Neural progenitor cell (in vitro differentiated cells): Measurements from ENCODE around the gene AKAP9. TPM values are rescaled to one million over a fixed set of nuclear protein-coding genes. Genes with fewer than 3 reads are reported as not detected.

ENCODE experiments used
- DNase-seq: peaks from one replicate; pipeline ENCODE4 v3.0.0-alpha.2; 2016; ENCODE audit warnings: low spot score
- H2AFZ ChIP-seq: fragments of 200-600 bp; sonication (generic); replicated peaks from 2 replicates; pipeline ENCODE4 v1.6.1; 2016; ENCODE audit warnings: antibody characterized with exemption
- H3F3A ChIP-seq: fragments of 200-600 bp; sonication (generic); 2 replicates; pipeline ENCODE4 v1.6.1; 2016; ENCODE audit warnings: antibody characterized with exemption, low read depth
- H3K27ac ChIP-seq: fragments of 200-600 bp; sonication (generic); 2 replicates; pipeline ENCODE4 v1.5.1; 2016; ENCODE audit warnings: mild to moderate bottlenecking
- H3K27me3 ChIP-seq: fragments of 200-600 bp; sonication (generic); 2 replicates; pipeline ENCODE4 v1.6.1; 2016; ENCODE audit warnings: mild to moderate bottlenecking, moderate library complexity
- H3K36me3 ChIP-seq: fragments of 200-600 bp; sonication (generic); 2 replicates; pipeline ENCODE4 v1.5.1; 2016
- H3K4me1 ChIP-seq: fragments of 200-600 bp; sonication (generic); 2 replicates; pipeline ENCODE4 v1.6.1; 2016; ENCODE audit warnings: mixed run types
- H3K4me2 ChIP-seq: fragments of 200-600 bp; sonication (generic); 2 replicates; pipeline ENCODE4 v1.6.1; 2016
- H3K4me3 ChIP-seq: fragments of 200-600 bp; sonication (generic); 2 replicates; pipeline ENCODE4 v1.5.1; 2016
- H3K79me2 ChIP-seq: fragments of 200-600 bp; sonication (generic); 2 replicates; pipeline ENCODE4 v1.6.1; 2016; ENCODE audit warnings: low read depth
- H3K9ac ChIP-seq: fragments of 200-600 bp; sonication (generic); 2 replicates; pipeline ENCODE4 v1.6.1; 2016
- H3K9me3 ChIP-seq: fragments of 200-600 bp; sonication (generic); 2 replicates; pipeline ENCODE4 v1.5.1; 2016; ENCODE audit warnings: low read depth
- H4K20me1 ChIP-seq: fragments of 200-600 bp; sonication (generic); 2 replicates; pipeline ENCODE4 v1.6.1; 2016; ENCODE audit warnings: low read depth
- H3K27ac Mint-ChIP-seq: 3 replicates; pipeline ENCODE4 v1.8.0; 2021; ENCODE audit warnings: mixed read lengths
- H3K27me3 Mint-ChIP-seq: 2 replicates; pipeline ENCODE4 v1.8.0; 2022; ENCODE audit warnings: low read depth, mild to moderate bottlenecking, inconsistent platforms, moderate library complexity, mixed read lengths; ENCODE audit not compliant: insufficient read depth
- H3K36me3 Mint-ChIP-seq: 3 replicates; pipeline ENCODE4 v1.8.0; 2021; ENCODE audit warnings: mixed read lengths
- H3K4me1 Mint-ChIP-seq: 3 replicates; pipeline ENCODE4 v1.8.0; 2021; ENCODE audit warnings: mixed read lengths
- H3K4me3 Mint-ChIP-seq: 3 replicates; pipeline ENCODE4 v1.8.0; 2021; ENCODE audit warnings: mild to moderate bottlenecking, moderate library complexity, mixed read lengths
- H3K9me3 Mint-ChIP-seq: 3 replicates; pipeline ENCODE4 v1.8.0; 2020; ENCODE audit warnings: mixed read lengths
- EZH2 ChIP-seq: fragments of 200-600 bp; sonication (generic); IDR thresholded peaks from 2 replicates; pipeline ENCODE4 v1.6.1; 2017; ENCODE audit warnings: antibody characterized with exemption, mild to moderate bottlenecking, moderate library complexity
- total RNA-seq: library from RNA; depleted of rRNA; stranded (reverse); fragments of >200 nt; gene quantifications from 2 replicates; pipeline ENCODE4 v1.2.3, GENCODE V29; 2015; ENCODE audit warnings: low replicate concordance
- TF ChIP-seq, protein P1 (sequence below): fragments of 200-600 bp; sonication (generic); IDR thresholded peaks from 2 replicates; pipeline ENCODE4 v1.5.1; 2017; ENCODE audit warnings: antibody characterized with exemption, mild to moderate bottlenecking

AKAP9 gene
- total RNA-seq, 1 donor from 2014 or later = 93.4 TPM

DNA sequence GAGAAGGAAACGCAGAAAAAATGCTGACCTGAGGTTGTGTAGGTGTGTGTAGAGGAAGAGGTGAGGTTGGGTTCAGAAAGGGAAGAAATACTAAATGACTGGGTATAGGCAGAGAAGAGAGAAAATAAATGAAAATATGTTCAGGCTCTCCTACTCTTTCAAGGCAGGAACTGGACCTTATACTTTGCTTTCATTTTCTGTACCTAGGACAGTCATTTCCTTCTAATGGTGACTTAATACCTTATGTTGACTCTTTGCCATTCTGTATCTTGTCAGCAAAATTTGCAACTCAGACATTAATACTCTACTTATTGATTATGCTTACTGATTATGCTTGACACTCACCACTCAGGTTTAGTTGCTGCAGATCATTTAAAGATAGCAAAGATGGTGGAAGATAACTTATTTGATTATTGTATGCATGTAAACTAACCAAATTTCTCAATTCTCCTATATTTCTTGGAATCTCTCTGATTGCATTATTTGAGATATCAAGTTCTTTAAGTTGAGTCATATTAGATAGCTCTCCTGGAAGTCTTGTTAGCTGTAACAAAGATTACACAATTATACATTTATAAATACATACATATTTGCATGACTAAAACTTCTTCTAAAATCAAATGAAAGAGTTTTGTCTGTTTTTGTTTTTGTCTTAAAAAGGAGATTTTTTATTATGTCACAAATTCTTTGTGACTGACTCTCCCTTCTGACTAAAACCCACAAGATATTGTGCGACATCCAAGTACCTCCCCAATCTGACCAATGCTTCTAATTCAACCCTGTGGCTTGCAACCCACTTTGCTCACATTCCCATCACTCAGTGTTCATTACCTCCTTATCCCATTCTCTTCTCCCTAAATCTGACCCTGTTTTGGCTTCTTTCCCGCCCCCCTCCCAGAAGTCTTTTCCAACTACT, 218.3 kb downstream of the AKAP9 start:
- Histone ChIP-seq H3K4me2 (no peak overlapping the region), H3K27ac (no peak overlapping the region), H3K9me3 (no peaks in the 10 kb centered on the region), H3K36me3 (no peaks in the 10 kb centered on the region), H3K9ac (no peak overlapping the region), H3K4me1 (no peaks in the 10 kb centered on the region), H3F3A (no peaks in the 10 kb centered on the region), H3K4me3 (no peak overlapping the region), H3K79me2 (no peaks in the 10 kb centered on the region), H4K20me1 (no peaks in the 10 kb centered on the region), H2AFZ (no peak overlapping the region), H3K27me3 (no peaks in the 10 kb centered on the region)
- no peaks in the 10 kb centered on the region for H3K36me3 Mint-ChIP-seq
- H3K27ac Mint-ChIP-seq = no peak overlapping the region
- H3K9me3 Mint-ChIP-seq = no peaks in the 10 kb centered on the region
- H3K27me3 Mint-ChIP-seq = no peaks in the 10 kb centered on the region
- DNase-seq = no peak
- no peak overlapping the region for H3K4me3 Mint-ChIP-seq
- no peaks in the 10 kb centered on the region for H3K4me1 Mint-ChIP-seq
- no peak for TF ChIP-seq EZH2
- TF ChIP-seq, protein P1, sequence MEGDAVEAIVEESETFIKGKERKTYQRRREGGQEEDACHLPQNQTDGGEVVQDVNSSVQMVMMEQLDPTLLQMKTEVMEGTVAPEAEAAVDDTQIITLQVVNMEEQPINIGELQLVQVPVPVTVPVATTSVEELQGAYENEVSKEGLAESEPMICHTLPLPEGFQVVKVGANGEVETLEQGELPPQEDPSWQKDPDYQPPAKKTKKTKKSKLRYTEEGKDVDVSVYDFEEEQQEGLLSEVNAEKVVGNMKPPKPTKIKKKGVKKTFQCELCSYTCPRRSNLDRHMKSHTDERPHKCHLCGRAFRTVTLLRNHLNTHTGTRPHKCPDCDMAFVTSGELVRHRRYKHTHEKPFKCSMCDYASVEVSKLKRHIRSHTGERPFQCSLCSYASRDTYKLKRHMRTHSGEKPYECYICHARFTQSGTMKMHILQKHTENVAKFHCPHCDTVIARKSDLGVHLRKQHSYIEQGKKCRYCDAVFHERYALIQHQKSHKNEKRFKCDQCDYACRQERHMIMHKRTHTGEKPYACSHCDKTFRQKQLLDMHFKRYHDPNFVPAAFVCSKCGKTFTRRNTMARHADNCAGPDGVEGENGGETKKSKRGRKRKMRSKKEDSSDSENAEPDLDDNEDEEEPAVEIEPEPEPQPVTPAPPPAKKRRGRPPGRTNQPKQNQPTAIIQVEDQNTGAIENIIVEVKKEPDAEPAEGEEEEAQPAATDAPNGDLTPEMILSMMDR = no peak

Other genes with a start within 250 kb of the AKAP9 start
- gene MTERF1, start 60.2 kb upstream of the AKAP9 start, total RNA-seq = 16.2 and 36.9 TPM in 2 replicates
- 93.2 and 130 TPM in 2 replicates for gene CYP51A1, start 193.6 kb downstream of the AKAP9 start, total RNA-seq
- not detected in 2 replicates for gene LRRD1, start 238.3 kb downstream of the AKAP9 start, total RNA-seq